ELR (cell line): ENCODE results near the gene ARHGAP26.

Experiments used
- DNase-seq: peaks from one replicate; pipeline ENCODE4 v3.0.0-alpha.2; 2015; ENCODE audit warnings: low read depth

The ARHGAP26 gene

DNA sequence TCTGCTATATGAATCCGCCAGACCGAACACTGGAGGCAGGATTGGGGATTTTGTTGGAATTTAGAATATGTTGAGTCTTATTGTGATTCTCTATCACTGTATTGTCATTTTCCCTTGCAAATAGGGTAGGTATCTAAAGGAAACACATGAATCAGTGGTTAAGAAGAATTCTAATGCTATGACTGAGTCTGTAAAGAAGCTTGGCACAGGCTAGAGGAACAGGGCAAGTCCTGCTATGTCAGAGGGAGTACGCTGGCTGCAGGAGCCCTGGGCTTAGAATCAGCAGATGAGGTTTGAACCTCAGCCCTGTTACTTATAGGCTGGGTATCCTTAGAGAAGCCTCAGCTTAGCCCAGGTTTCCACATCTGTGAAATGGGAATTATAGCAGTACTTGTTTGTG is 435.2 kb downstream of the ARHGAP26 start:
- peak; percentile 94 for DNase-seq

DNA sequence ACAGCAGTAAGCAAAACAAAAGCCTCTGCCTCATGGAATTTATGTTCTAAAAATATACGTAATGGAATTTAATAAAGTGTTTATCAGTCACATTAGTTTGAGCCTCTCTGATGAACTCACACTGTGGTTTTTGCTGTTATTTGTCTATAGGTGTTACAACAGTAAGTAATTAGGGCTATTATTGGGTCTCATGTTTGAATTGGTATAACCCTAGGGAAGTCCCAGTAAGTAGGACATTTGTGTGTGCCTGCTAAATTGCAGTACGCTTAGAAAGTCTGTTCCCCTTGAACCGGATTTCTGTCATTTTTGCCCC is 435.7 kb downstream of the ARHGAP26 start:
- DNase-seq: no peak

GRCh38 chr5:143206196-143207053 is 436.2 kb downstream of the ARHGAP26 start:
- DNase-seq: no peak

DNA sequence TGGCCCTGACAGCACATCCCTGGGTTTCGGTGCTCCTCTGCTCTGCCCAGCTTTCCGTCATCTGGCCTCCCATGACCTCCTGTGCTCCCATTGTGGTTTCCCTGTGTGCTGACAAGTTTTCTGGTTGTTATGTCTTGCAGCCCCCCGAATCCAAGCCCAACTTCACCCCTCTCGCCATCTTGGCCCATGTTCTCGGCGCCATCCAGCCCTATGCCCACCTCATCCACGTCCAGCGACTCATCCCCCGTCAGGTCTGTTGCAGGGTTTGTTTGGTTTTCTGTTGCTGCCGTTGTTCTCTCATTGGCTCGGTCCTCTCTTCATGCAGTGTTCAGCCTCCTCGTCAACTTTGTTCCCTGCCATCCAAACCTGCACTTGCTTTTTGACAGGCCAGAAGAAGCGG is 436.9 kb downstream of the ARHGAP26 start:
- no peak for DNase-seq

DNA sequence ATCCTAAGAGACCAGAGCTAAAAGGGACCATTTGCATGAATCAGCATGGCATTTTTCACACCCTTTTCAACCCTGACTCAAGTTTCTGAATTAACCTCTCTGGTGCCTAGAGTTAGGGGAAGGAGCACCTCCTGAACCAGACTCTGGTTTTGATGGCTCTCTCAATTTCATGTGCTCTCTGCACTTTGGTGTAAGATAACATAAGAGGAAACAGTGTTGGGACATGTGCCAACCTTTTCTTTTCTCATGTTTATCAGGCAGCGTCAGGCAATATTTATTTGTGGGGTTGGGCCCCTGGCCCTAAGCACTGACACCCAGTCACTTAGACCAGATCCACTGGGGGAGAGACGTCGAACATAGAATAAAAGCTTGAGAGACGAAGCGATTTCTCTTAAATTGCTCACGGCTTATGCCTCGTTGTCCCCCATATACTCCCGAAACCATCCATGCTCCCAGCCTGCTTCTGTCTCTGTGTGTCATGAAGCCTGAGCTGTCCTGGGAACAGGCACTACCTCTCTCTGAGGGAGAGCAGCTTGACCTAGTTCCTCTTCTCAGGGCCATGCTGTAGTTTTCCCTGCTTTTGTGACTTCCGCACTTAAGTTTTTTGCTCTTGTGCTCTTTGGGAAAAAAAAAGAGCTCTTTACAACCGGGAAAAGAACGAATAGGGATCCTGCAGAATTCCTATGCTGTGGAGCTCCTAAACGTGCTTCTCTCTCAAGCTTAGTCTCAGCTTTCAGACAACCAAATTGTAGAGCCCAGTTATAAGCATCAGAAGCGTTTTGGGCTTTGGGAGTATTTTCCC is 437.6 kb downstream of the ARHGAP26 start:
- DNase-seq: no peak

DNA sequence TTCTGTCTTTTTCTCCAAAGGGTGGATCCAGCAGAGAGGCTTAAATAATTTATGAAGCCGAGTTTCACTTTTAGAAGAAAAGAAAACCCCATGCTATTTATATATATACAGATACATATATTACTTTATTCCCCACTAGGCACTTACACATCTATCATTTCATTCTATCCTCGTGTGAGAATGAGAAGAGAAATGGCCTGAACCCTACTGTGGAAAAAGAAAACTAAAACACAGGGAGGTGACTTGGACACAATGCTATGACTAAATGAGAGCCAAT is 438.1 kb downstream of the ARHGAP26 start:
- no peak for DNase-seq

- no peak for DNase-seq
Observed at GRCh38 chr5:143208781-143209510, 438.8 kb downstream of the ARHGAP26 start.

- DNase-seq: no peak
Observed at GRCh38 chr5:143209881-143210395, 439.8 kb downstream of the ARHGAP26 start.

GRCh38 chr5:143210576-143210975 is 440.4 kb downstream of the ARHGAP26 start:
- no peak for DNase-seq

GRCh38 chr5:143212261-143212660 is 442.1 kb downstream of the ARHGAP26 start:
- DNase-seq: no peak

GRCh38 chr5:143213231-143213850 is 443.2 kb downstream of the ARHGAP26 start:
- DNase-seq: no peak

GRCh38 chr5:143213851-143214363 is 443.7 kb downstream of the ARHGAP26 start:
- no peak for DNase-seq

- no peak for DNase-seq
Observed at GRCh38 chr5:143214458-143214857, 444.3 kb downstream of the ARHGAP26 start.

- DNase-seq: no peak
Observed at GRCh38 chr5:143214890-143215289, 444.7 kb downstream of the ARHGAP26 start.

DNA sequence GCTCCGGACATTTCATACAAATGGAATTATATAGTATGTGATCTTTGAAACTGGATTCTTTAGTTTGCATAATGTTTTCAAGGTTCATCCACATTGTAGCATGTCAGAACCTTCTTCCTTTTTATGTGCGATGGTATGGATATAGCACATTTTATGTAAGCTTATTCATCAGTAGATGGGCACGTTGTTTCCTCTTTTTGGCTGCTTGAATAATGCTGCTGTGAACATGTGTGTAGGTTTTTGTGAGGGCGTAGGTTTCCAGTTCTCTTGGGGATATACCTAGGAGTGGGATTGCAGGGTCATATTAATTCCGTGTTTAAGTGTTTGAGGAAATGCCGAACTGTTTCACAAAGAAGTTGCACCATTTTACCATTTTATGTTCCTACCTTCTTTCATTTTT is 445.5 kb downstream of the ARHGAP26 start:
- no peak for DNase-seq

- no peak for DNase-seq
Observed at GRCh38 chr5:143216211-143216610, 446.0 kb downstream of the ARHGAP26 start.

GRCh38 chr5:143217065-143217803 is 447.1 kb downstream of the ARHGAP26 start:
- DNase-seq: peak; percentile 24

DNA sequence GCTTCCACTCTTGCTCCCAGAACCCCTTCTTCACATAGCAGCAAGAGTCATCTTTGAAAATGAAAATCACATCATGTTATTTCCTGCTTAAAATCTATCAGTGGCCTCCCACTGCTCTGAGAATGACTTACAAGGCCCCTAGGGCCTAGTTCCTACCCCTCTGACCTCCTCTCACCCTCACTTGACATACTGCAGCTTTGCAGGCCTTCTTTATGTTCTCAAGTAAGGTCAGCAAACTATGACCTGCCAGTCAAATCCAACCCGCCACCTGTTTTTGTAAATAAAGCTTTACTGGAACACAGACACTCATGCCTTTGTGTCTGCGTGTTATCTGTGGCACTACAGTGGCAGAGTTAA is 447.6 kb downstream of the ARHGAP26 start:
- no peak for DNase-seq

DNA sequence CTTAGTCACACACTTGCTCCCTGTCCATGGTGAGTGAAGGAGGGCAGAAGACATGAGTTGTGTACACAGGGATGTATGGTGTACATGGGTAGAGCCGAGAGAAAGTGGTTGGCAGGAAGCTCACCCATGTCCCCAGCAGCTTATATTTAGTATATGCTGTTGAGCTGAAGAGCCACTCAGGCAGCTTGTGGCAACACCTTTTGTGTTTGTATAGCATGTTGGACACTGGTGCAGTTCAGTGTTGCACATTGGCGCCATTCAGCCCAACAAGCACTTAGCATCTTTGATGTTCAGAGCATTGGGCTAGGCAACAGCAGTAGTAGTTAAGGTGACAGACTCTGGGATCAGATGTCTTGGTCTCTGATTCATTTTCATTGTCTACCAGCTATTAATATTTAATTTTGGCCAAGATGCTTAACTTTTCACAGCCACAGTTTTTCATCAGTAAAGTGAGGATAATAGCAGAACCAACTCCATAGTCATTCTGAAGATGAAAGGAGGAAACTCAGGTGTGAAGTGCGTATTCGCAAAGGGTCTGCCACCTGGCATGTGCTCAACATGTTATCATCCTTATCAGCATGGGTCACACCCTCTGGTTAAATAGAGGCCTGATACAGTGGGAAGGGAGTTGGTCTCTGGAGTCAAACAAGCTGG is 448.5 kb downstream of the ARHGAP26 start:
- no peak for DNase-seq

DNA sequence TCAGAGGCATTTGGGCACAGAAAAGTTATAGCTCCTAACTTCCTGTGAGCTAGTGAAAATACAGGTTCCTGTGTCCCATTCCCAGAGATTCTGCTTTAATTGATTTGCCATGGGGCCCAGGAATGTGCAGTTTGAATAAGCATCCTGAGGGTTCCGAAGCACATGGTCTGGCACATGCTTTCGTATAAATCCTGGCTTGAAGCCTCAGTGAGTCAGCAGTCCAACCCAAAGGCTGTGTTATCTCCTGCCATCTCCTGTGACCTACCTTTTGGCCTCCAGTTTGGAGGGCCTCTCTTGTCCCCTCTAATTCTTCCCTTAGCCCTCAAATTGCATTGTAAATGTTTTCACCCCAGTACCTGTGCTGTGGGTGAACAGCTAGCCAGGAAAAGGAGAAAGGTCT is 449.5 kb downstream of the ARHGAP26 start:
- DNase-seq: peak; percentile 36

- DNase-seq: no peak
Observed at GRCh38 chr5:143220748-143221251, 450.6 kb downstream of the ARHGAP26 start.
